GM18502 (cell line): ENCODE data around the gene MICAL2.

Experiments
- ATAC-seq: cut with Tn5 transposase; IDR thresholded peaks from one replicate; pipeline ENCODE4 v1.9.1; 2021; ENCODE audit warnings: mild to moderate bottlenecking; ENCODE audit not compliant: unreplicated experiment, poor library complexity

The MICAL2 gene

DNA sequence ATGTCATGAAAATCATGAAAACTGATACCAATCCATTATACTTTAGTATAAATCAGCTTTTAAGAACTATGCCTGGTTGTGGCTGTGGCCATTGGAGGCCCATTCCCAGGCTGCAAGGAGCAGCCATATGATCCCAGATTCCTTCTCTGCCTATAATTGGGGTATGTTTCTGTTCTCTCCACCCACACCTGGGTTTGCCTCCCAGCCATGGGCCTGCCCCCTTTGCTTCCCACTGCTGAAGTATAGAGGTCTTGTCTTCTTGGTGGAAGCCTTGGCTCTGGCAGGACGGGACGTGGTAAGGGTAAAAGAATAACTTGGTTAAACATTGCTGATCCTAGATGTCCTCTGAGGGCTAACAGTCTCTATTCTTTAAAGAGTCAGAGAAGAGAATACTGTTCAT is 2.4 kb downstream of the MICAL2 start:
- ATAC-seq = no peak

DNA sequence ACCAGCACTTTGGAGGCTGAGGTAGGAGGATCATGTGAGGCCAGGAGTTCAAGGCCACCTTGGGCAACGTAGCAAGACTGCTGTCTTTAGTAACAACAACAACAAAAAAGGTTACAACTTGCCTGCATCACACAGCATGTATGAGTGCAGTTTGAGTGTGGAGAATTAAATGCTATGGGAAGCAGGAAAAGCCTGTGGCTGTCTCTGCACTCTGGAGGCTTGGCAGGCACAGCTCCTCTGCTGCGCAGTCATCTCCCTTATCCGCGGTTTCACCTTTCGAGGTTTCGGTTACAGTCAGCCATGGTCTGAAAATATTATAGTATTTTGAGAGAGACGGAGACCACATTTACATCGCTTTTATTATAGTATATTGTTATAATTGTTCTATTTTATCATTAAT is 2.9 kb downstream of the MICAL2 start:
- ATAC-seq = no peak

DNA sequence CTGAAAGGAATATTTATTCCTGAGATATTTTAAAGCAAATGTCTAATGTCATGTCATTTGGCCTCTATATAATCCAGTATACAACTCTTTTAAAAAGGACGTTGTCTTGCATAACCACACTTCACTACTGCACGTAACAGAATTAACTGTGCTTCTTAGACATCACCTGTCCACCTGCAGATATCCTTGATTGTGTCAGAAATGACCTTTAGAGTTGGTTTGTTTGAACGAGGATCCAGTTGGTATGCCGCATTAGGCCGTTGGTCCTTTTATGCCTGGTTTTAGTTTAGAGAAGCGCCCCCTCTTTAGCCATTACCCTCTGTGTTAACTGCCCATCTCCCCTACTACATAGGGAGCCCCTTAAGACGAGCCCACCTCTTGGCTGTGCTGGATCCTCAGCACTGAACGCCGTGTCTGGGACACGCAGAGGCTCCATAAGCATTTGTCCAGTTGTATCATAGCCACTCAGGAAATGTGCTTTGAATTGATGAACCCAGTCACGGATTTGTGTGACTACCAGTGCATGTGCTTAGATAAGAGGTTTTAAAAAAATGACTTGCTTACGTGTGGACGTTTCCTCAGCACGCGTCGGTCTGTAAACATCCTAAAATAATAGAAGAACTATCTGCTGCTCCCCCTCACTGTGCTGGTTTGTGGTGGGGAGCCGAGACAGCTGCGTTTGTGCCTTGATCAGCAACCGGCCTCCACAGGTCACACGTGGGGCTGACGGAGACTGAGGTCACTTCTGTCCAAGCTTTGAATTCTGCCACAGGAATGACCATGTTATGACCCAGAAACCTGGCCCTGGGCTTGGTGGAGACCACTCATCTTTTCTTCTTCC is 4.0 kb downstream of the MICAL2 start:
- ATAC-seq = no peak

DNA sequence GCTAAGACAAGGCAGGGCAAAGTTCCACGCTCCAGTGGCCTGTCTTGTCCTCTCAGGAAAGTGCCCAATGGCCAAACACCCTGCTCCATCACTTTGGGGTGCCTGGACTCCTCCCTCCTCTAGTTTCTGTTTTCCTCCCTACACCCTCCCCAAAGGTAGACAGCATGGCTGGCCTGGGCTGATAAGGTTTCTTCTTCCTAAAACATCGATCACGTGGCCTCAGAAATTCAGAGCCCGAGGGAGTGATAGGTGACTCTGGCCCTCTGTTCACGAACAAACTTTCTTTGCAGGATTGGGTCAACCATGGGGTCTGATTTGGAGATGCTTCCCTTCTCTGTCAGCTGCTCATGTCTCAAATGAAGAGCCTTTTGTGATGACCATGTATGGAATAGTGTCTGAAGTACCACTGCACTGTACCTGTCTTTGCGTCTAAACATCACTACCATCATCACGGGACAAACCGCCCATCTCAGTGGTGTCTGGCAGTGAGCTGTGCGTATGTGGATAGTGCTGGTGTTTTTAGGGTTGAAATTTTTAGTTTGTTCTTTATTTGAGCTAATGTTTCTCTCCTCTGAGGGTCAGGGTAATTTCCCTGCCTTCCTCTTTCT is 6.1 kb downstream of the MICAL2 start:
- ATAC-seq = no peak

DNA sequence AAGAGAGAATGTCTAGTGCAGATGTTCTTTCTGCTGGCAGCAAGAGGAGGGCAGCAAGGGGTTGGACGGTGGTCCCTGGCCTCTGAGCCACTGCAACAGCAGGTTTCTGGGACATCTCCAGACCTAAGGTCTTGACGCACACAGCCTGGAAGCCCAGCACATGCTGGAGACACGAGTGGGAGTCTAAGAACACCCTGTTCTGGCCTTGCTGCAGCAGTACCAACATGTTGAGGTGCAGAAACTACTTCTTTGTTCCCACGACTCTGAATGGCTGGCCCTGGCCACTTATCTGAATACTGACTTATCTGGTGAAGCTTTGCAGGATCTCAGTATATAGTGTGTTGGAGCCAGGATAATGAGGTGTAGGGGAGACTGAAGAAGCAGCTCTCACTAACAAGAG is 6.8 kb downstream of the MICAL2 start:
- no peak for ATAC-seq

DNA sequence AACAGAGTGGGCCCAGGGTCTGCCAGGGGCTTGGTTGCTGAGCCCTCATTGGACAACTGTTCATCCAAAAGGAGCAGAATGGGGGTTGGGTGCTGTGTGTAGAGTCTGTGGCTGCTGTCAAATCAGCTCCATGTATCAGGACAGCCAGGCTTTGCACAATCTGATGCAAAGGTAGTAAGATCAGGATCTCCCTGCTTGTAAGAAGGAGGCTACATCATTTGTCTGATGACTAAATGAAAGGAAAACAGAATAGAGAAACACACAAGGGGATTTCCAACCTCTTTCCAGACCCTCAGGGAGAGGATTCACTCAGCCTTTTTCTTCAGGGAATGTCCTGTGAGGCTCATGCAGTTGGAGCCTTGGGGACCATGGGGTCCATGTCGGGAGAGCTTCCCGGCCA is 7.2 kb downstream of the MICAL2 start:
- ATAC-seq = no peak

DNA sequence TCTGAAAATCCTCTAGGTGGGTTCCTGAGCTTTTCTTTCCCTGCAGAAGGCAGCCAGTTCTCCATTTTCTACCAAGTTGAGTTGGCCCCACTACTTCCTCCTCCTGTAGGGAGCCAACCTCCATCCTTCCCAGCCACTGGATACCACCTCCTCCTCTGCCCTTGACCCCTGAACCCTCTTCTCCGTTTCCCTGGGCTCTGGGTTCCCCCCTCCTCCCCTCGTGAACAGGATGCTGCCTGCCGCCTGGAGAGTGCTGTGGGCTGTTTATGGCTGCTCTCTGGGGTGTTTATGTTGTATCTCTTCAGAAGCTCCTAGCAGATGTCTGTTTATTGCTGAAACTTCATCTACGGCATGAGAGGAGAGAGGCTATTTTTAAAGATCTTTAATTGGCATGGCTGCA is 8.6 kb downstream of the MICAL2 start:
- no peak for ATAC-seq

DNA sequence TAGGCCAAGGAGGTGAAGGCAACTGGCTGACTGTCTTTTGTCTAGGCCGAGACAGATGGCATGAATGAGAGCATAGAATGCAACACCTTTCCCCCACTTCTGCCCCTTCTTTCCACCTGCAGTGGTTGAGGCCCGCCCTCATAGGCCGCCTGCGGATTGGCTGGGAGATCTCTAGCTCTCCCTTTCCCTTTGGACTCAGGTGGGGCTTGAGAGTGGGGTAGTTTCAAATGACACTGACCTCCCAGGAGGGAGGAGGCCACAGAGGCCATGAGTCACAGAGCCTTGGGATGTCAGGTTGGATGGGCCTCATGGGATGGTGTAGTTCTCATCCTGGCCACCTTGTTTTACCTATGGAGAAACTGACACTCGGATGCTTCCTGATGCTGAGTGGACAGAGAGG is 9.1 kb downstream of the MICAL2 start:
- no peak for ATAC-seq

DNA sequence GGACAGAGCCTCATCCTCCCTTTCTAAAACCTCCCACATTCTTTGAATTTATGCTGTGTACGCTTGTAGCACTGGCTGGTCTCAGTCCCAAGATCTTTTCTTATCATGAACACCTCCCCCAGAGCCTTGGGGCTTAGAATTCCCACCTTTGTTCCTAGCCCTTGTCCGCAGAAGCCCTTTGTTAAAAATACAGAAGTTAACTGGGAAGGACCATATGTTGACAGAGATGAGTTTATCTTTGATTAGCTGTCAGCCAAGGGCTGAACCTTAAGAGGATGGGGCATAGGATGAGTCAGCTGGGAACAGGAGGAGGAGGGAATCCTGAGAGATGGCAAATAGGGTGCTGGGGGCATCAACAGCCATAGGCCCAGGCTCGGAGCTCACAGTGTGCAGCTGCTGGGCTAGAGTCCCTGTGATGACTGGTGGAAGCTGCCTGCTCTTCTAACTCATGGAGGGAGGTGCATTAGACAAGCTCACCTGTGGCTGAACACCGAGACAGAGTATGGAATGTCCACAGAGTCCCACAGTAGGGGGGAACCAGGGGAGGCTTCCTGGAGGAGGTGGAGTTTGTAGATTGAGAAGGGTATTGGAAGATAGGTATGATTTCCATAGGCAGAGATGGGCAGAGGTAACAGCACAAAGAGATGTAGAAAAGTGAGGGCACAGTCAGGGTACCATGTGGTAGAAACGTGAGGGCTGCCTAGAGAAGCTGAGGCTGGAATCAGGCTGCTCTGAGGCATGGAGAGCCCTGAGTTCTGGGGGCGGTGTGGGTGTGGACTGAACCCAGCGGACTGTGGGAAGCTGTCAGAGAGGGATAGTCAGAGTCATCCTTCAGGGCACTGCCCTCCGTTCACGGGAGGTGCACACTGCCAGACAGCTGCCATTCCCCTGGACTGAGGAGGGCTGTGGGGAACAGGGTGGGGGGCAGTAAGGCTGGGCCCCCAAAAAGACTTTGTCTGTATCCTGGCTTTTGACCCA is 9.9 kb downstream of the MICAL2 start:
- no peak for ATAC-seq

DNA sequence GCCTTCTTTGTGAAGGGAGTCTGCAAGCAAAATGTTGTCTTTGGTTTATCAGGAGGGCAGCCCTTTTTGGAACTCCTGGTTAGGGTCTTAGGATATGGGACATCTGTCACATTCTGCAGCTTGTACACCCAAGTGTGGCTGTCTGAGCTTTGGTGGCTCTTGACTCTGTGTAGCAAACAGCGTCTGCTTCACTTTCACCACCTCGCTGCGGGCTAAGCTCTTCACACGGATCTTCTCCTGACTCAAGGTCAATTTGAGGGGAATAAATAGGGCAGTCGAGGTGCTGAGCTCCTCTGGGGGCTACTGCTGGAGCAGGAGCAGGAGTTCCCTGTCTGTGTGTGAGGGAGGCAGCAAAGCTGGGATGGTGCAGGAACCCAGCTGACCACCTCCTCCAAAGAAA is 10.6 kb downstream of the MICAL2 start:
- no peak for ATAC-seq

DNA sequence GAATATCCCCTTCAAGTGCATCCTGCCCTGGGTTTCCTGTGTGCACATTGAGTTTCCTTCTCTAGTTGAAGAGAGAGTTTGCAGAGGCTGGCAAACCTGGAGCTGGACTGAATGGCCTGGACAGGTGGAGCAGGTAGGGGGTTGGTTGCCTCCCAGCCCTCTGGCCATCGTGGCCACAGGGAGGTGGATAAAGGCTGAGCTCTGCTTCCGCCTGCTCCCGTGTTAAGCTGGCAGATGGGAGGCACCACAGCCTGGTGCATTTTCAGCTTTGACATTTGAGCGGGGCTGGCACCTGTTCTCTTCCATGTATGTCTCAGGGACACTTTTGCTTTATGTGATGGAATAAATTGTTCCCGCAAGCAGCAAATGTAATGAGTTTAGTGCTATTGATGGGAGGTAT is 11.1 kb downstream of the MICAL2 start:
- ATAC-seq = no peak

DNA sequence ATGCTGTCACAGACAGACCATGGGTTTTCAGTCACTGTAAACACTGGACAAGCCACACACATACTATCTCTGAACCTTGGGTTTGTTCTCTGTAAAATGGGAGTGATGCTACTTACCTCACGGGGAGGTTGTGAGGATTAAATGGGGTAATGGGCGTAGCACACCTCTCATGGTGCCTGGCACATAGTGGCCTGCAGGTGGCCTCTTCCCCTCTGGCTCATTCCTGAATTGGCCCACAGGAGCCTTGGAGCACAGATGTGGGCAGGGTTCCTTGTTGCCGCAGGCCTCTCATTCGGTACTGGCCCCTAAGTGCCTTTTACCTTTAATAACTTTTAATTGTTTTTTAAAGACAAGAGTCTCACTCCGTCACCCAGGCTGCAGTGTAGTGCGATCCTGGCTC is 11.7 kb downstream of the MICAL2 start:
- ATAC-seq = no peak

DNA sequence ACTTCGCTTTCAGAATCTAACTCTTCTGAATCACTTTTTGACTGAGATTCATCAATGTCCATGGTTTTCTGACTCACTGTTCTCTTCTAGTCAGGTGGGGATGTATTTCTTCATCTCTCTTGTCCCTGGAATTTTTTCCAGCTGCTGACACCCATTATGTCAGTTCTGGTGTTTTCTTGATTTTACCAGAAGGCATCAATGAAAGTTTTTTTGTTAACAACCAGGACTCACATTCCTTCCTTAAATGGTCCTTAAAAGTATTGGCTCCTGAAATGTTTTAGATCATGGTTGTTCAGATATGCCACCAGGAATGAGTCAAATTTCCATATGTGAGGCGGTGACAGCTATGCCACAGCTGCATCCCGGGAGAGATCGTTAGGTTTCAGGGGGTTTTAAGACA is 12.9 kb downstream of the MICAL2 start:
- ATAC-seq = no peak

DNA sequence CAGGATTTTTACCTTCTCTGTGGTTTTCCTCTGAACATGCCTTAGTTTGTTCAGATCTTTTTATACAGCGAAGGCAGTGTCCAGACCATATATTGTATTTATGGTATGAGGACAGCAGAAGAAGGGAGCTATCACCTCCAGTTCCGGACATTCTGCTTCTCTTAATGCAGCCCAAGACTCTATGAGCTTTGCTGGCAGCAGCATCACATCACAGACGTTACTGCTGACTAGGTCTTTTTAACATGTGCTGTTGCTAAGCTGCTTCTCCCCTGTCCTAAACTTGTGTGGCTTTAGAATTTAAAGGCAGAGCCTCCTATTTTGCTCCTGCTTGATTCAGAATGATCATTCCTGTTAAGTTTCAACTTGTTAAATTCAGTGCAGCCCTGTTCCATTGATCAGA is 13.4 kb downstream of the MICAL2 start:
- no peak for ATAC-seq

DNA sequence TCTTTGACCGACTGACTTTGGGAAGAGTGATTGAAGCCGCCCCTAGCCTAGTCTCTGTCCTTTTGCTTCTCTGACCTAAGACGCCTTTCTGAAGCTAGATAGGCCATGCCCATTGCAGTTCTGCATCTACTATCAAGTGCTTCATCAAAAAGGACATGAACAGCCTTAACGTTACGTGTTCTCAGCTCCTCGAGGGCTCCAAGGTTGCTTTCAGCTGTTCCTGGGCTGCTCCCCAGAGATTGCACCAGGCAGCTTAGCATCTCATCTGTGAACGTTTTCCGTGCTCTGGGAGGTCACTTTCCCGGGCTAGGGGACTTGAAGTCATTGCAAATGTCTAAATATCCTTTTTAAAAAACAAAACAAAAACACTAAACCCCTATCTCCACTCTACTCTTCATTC is 13.9 kb downstream of the MICAL2 start:
- no peak for ATAC-seq

DNA sequence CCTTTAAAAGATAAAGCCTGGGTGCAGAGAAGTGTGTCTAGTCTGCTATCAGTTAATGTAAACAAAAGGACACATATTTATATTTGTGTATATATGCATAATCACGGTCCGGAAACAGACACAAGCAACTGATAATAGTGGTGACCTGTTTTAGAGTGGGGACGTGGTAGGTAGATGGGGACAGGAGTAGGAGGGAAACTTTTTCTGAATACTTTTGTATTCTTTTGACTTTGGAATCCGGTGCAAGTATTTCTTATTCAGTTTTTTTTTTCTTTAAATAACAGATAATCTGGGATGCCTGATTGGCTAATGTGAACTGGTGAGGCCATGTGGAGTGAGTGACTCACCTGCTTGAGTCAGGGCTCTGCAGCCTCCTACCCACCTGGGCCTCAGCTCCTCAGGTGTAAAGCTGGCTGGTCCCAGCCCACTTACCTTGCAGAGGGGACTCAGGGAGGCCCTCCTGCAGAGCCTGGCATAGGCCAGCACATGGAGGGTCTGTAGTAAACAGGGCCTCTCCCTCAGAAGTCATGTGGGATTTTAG is 15.3 kb downstream of the MICAL2 start:
- ATAC-seq = no peak

DNA sequence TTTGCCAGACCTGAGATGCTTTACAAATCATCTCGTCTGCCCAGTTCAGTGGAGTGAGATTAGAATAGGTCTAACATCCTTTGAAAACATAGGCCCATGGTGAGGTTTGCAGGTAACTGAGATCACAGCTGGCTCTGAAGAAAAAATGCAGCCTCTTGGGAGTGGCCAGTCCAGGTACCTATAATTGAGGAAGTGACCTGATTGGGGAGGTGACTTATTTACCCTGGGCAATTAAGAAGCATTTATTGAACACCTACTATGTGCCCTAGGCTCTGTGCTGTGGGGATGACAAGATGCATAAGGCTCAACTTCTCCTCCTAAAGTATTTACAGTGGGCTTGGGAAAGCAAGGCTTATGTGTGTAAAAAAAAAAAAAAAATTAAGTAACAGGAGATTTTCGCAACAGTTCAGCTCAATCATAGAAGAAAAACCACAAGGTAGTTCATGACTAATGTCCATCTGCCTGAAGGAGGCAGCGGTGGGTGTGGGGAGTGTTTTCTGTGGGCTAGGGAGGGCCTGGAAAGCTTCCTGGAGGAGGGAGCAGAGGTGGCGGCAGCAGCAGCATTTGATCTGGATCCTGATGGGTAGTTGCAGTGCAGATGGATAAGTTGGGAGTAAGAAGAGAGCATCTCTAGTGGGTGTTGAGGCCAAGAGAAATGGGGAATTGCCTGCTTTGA is 16.1 kb downstream of the MICAL2 start:
- no peak for ATAC-seq

DNA sequence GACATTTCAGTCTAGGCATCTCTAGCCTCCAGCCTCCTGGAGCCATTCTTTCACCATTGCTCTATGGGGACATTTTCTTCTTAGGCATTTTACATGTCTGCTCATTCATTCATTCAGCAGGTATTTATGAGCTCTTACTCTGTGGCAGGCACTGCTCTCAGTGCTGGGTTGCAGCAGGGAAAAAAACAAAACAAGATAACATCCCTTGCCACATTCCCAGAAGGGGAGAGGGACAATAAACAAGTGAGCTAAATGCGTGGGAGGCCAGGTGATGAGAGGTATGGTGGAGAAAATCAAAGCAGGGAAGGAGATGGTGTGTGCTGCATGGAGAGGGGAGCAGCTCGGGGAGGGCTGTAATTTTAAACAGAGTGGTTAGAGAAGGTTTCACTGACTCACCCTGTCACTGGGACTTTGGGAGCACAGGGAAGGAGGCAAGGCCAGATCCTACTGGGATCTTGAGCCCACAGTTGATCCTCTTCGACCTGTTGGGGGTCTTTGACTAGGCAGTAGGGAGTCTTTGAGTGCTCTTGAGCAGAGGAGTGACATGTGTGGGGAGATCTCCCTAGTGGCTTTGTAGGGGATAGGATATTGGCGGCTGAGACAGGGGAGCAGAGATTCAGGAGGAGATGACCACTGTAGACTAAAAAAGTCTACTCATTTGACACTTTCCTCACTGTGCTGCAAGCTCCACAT is 17.0 kb downstream of the MICAL2 start:
- no peak for ATAC-seq

DNA sequence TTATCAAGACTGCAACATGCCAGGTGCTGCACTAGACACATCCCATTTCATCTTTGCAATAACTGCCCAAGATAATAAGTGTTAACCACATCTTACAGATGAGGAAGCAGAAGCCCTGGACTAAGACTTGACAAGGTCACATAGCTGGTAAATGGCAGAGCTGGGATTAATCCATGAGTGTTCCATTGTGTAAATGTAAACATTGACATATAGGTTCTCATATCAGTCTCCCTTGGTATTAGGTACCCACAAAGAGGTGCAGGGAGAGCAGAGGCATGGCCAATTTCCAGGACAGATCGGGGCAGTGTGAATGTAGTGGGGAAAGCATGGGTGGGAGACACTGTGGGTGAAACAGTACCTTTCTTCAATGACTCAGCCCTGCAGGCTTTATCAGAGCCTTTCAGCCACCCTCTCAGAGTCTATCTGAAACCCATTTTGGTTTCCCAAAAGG is 17.9 kb downstream of the MICAL2 start:
- no peak for ATAC-seq

DNA sequence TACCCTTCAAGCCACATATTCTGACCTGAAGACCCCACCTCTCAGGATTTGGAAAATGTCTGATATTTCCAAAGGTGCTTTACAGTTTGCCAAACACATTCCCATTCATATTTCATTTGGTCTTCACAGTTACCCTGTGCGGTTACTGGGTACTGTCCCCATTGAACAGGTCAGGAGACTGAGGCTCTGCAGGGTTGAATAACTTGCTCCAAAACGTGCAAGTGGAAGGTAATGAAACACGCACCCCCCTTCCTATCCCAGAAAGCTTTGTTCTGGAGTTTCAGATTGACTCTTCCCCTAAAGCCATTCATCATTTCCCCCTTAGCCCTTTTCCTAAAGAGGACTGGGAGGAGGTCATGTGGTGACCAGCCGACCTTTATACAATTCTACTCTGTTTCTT is 18.8 kb downstream of the MICAL2 start:
- ATAC-seq = no peak
